B cell (primary cell): Measurements from ENCODE around the gene FKBP15.

ENCODE experiments used
- EZH2 ChIP-seq: IDR thresholded peaks from 2 replicates; pipeline ENCODE4 v1.6.1; 2012; ENCODE audit warnings: borderline replicate concordance, low read depth, mild to moderate bottlenecking, moderate library complexity, low read length; ENCODE audit not compliant: insufficient read depth, poor library complexity, severe bottlenecking
- TF ChIP-seq, protein P1 (sequence below): fragments of 200-600 bp; IDR thresholded peaks from one replicate; pipeline ENCODE4 v1.8.0; 2022; ENCODE audit warnings: antibody characterized with exemption, mild to moderate bottlenecking

DNA sequence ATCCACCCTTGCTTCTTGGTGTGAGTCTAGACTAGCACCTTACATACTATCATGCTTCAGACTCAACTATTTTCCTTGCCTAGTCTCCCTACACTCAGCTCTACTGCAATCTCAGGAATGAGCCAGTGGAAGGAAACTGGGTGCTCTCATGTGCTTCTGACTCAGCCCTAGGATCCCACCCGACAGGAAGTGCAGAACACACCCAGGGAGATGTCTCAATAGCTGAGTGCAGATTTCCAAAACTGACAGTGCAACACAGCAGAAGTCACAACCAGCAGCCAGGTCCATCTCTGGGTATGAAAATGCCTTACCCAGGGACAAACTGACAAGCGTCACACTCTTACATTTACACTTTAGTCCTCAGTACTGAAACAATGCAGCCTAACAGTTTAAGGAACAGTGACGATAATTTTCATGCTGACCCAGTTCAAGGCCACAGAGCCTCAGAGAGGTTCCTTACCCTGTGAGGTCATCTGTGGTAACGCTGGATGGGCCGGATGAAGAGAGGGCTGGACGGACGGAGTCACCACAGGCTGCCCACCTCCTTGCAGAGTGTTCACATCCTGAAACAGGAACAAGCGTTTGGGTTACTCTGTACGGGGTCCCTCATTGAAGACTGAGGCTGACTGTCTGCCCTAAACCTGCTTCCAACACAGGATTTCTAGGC lies 33.0 kb downstream of the FKBP15 start:
- TF ChIP-seq, protein P1, sequence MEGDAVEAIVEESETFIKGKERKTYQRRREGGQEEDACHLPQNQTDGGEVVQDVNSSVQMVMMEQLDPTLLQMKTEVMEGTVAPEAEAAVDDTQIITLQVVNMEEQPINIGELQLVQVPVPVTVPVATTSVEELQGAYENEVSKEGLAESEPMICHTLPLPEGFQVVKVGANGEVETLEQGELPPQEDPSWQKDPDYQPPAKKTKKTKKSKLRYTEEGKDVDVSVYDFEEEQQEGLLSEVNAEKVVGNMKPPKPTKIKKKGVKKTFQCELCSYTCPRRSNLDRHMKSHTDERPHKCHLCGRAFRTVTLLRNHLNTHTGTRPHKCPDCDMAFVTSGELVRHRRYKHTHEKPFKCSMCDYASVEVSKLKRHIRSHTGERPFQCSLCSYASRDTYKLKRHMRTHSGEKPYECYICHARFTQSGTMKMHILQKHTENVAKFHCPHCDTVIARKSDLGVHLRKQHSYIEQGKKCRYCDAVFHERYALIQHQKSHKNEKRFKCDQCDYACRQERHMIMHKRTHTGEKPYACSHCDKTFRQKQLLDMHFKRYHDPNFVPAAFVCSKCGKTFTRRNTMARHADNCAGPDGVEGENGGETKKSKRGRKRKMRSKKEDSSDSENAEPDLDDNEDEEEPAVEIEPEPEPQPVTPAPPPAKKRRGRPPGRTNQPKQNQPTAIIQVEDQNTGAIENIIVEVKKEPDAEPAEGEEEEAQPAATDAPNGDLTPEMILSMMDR = no peak
- no peak for TF ChIP-seq EZH2
